ENCODE results near the gene FAU. TPM values are rescaled to one million over a fixed set of nuclear protein-coding genes. Genes with fewer than 3 reads are reported as not detected.

FAU gene
- total and polyA plus RNA-seq, 9 donors, result 971 to 1,242 (median 1,071) TPM

GRCh38 chr11:65148657-65149056 is 26.7 kb upstream of the FAU start:
- Histone ChIP-seq H3K27me3 (ENCODE audit: control insufficient read depth, insufficient read depth, low read length) (peaks cover 2% of the 10 kb centered on the region), H3K4me3 (ENCODE audit: low read length) (no peak overlapping the region), H3K36me3 (ENCODE audit: control insufficient read depth, insufficient read depth, low read length) (no peaks in the 10 kb centered on the region), H3K4me1 (ENCODE audit: control insufficient read depth, insufficient read depth, low read length) (peaks cover 14% of the 10 kb centered on the region), H3K9me3 (replicated peaks; ENCODE audit: control insufficient read depth, low read depth, low read length) (peaks cover 4% of the 10 kb centered on the region), H3K27ac (ENCODE audit: low read length) (no peak overlapping the region)
- no peak for DNase-seq
- 77% methylated on average over 2 of the region's 5 CpGs for WGBS (ENCODE audit: insufficient coverage)

GRCh38 chr11:65147352-65148075 is 25.6 kb upstream of the FAU start:
- Histone ChIP-seq H3K4me3 (ENCODE audit: low read length) (no peak overlapping the region), H3K27me3 (ENCODE audit: control insufficient read depth, insufficient read depth, low read length) (no peaks in the 10 kb centered on the region), H3K9me3 (replicated peaks; ENCODE audit: control insufficient read depth, low read depth, low read length) (peaks cover 4% of the 10 kb centered on the region), H3K36me3 (ENCODE audit: control insufficient read depth, insufficient read depth, low read length) (no peaks in the 10 kb centered on the region), H3K4me1 (ENCODE audit: control insufficient read depth, insufficient read depth, low read length) (peaks cover 14% of the 10 kb centered on the region), H3K27ac (ENCODE audit: low read length) (no peak overlapping the region)
- no CpG with 5 or more reads among the region's 2 CpGs for WGBS (ENCODE audit: insufficient coverage)
- DNase-seq, result no peak

GRCh38 chr11:65141896-65142494 is 20.1 kb upstream of the FAU start:
- no peak overlapping the region for H3K4me3 ChIP-seq (ENCODE audit: low read length)
- no peaks in the 10 kb centered on the region for H3K9me3 ChIP-seq (replicated peaks; ENCODE audit: control insufficient read depth, low read depth, low read length)
- WGBS (ENCODE audit: insufficient coverage), result 92% methylated on average over 5 of the region's 7 CpGs
- no peak overlapping the region for H3K27ac ChIP-seq (ENCODE audit: low read length)
- no peaks in the 10 kb centered on the region for H3K4me1 ChIP-seq (ENCODE audit: control insufficient read depth, insufficient read depth, low read length)
- H3K27me3 ChIP-seq (ENCODE audit: control insufficient read depth, insufficient read depth, low read length), result peaks cover 5% of the 10 kb centered on the region
- DNase-seq, result no peak
- H3K36me3 ChIP-seq (ENCODE audit: control insufficient read depth, insufficient read depth, low read length), result no peaks in the 10 kb centered on the region

DNA sequence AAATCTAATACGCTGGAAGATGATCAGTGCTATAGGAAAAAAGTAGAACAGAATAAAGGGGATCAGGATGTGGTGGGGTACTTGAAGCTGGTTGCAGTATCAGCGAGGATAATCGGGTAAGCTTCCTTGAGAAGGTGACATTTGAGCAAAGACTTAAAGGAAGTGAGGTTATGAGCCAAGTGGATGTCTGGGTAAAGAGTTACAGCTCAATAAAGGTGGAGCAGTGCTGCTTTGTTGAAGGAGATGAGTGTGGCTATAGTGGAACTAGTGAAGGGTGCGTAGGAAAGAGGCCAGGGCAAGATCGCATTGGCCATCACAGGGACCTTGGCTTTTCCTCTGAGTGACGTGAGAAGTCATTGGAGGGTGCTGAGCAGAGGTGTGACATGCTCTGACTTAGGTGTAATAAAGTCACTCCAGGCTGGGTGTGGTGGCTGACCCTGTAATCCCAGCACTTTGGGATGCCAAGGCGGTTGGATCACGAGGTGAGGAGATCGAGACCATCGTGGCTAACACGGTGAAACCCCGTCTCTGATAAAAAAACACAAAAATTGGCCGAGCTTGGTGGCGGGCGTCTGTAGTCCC is 14.7 kb upstream of the FAU start:
- H3K27me3 ChIP-seq (ENCODE audit: control insufficient read depth, insufficient read depth, low read length), result peaks cover 3% of the 10 kb centered on the region
- H3K4me1 ChIP-seq (ENCODE audit: control insufficient read depth, insufficient read depth, low read length), result peaks cover 32% of the 10 kb centered on the region
- no peaks in the 10 kb centered on the region for H3K9me3 ChIP-seq (replicated peaks; ENCODE audit: control insufficient read depth, low read depth, low read length)
- peak; percentile 4 for DNase-seq
- peaks cover 16% of the 10 kb centered on the region for H3K36me3 ChIP-seq (ENCODE audit: control insufficient read depth, insufficient read depth, low read length)
- no peak overlapping the region for H3K4me3 ChIP-seq (ENCODE audit: low read length)
- no peak overlapping the region for H3K27ac ChIP-seq (ENCODE audit: low read length)
- 82% methylated on average over 15 of the region's 15 CpGs for WGBS (ENCODE audit: insufficient coverage)

- H3K27ac ChIP-seq (ENCODE audit: low read length), result peak overlapping the region; percentile 97
- no peaks in the 10 kb centered on the region for H3K27me3 ChIP-seq (ENCODE audit: control insufficient read depth, insufficient read depth, low read length)
- H3K4me1 ChIP-seq (ENCODE audit: control insufficient read depth, insufficient read depth, low read length), result peaks cover 32% of the 10 kb centered on the region
- WGBS (ENCODE audit: insufficient coverage), result 42% methylated on average over 8 of the region's 11 CpGs
- H3K4me3 ChIP-seq (ENCODE audit: low read length), result peak overlapping the region; percentile 82
- no peaks in the 10 kb centered on the region for H3K9me3 ChIP-seq (replicated peaks; ENCODE audit: control insufficient read depth, low read depth, low read length)
- peaks cover 25% of the 10 kb centered on the region for H3K36me3 ChIP-seq (ENCODE audit: control insufficient read depth, insufficient read depth, low read length)
- DNase-seq, result peak; percentile 17
These were observed 13.8 kb upstream of the FAU start for GRCh38 chr11:65135633-65136145.

- H3K36me3 ChIP-seq (ENCODE audit: control insufficient read depth, insufficient read depth, low read length), result peaks cover 31% of the 10 kb centered on the region
- DNase-seq, result peak; percentile 98
- WGBS (ENCODE audit: insufficient coverage), result 1% methylated on average over 20 of the region's 24 CpGs
- no peaks in the 10 kb centered on the region for H3K9me3 ChIP-seq (replicated peaks; ENCODE audit: control insufficient read depth, low read depth, low read length)
- peaks cover 32% of the 10 kb centered on the region for H3K4me1 ChIP-seq (ENCODE audit: control insufficient read depth, insufficient read depth, low read length)
- no peaks in the 10 kb centered on the region for H3K27me3 ChIP-seq (ENCODE audit: control insufficient read depth, insufficient read depth, low read length)
- peak overlapping the region; percentile 97 for H3K27ac ChIP-seq (ENCODE audit: low read length)
- peak overlapping the region; percentile 82 for H3K4me3 ChIP-seq (ENCODE audit: low read length)
These were observed 13.2 kb upstream of the FAU start for GRCh38 chr11:65134952-65135632.

GRCh38 chr11:65134240-65134951 is 12.5 kb upstream of the FAU start, which contains the start of gene SYVN1:
Gene SYVN1, minus strand, starts transcription at chr11:65134519. Its CDS starts 918 bp downstream, at chr11:65133601.
- peaks cover 38% of the 10 kb centered on the region for H3K36me3 ChIP-seq (ENCODE audit: control insufficient read depth, insufficient read depth, low read length)
- WGBS (ENCODE audit: insufficient coverage), result 0% methylated on average over 47 of the region's 60 CpGs
- H3K4me1 ChIP-seq (ENCODE audit: control insufficient read depth, insufficient read depth, low read length), result peaks cover 32% of the 10 kb centered on the region
- H3K27ac ChIP-seq (ENCODE audit: low read length), result peak within 1 kb of the TSS; percentile 97
- H3K27me3 ChIP-seq (ENCODE audit: control insufficient read depth, insufficient read depth, low read length), result no peaks in the 10 kb centered on the region
- no peaks in the 10 kb centered on the region for H3K9me3 ChIP-seq (replicated peaks; ENCODE audit: control insufficient read depth, low read depth, low read length)
- DNase-seq, result peak; percentile 96
- peak within 1 kb of the TSS; percentile 82 for H3K4me3 ChIP-seq (ENCODE audit: low read length)

GRCh38 chr11:65133724-65134123 is 11.8 kb upstream of the FAU start:
- WGBS (ENCODE audit: insufficient coverage), result 0% methylated on average over 15 of the region's 20 CpGs
- Histone ChIP-seq H3K27ac (ENCODE audit: low read length) (peak overlapping the region; percentile 97), H3K9me3 (replicated peaks; ENCODE audit: control insufficient read depth, low read depth, low read length) (no peaks in the 10 kb centered on the region), H3K4me1 (ENCODE audit: control insufficient read depth, insufficient read depth, low read length) (peaks cover 32% of the 10 kb centered on the region), H3K4me3 (ENCODE audit: low read length) (peak overlapping the region; percentile 82), H3K27me3 (ENCODE audit: control insufficient read depth, insufficient read depth, low read length) (no peaks in the 10 kb centered on the region), H3K36me3 (ENCODE audit: control insufficient read depth, insufficient read depth, low read length) (peaks cover 45% of the 10 kb centered on the region)
- peak; percentile 94 for DNase-seq

GRCh38 chr11:65132988-65133700 is 11.2 kb upstream of the FAU start:
- peaks cover 50% of the 10 kb centered on the region for H3K36me3 ChIP-seq (ENCODE audit: control insufficient read depth, insufficient read depth, low read length)
- peaks cover 32% of the 10 kb centered on the region for H3K4me1 ChIP-seq (ENCODE audit: control insufficient read depth, insufficient read depth, low read length)
- peak overlapping the region; percentile 97 for H3K27ac ChIP-seq (ENCODE audit: low read length)
- no peaks in the 10 kb centered on the region for H3K27me3 ChIP-seq (ENCODE audit: control insufficient read depth, insufficient read depth, low read length)
- no peaks in the 10 kb centered on the region for H3K9me3 ChIP-seq (replicated peaks; ENCODE audit: control insufficient read depth, low read depth, low read length)
- 49% methylated on average over 10 of the region's 18 CpGs for WGBS (ENCODE audit: insufficient coverage)
- peak overlapping the region; percentile 82 for H3K4me3 ChIP-seq (ENCODE audit: low read length)
- DNase-seq, result peak; percentile 38

Measured in muscle of leg (tissue), 11 donors.